ENCODE data around the gene APBB2. TPM values are rescaled to one million over a fixed set of nuclear protein-coding genes. Genes with fewer than 3 reads are reported as not detected.

The APBB2 gene
- total and polyA plus RNA-seq, 4 donors, result 4.8 to 31.5 (median 11.2) TPM

- no peak for TF ChIP-seq TAF1 (conservative IDR thresholded peaks at IDR 0.05)
- TF ChIP-seq RAD21 (IDR thresholded peaks at IDR 0.05), result no peak
- TF ChIP-seq HNF4G (IDR thresholded peaks at IDR 0.05), result no peak
- 83% methylated on average over 5 of the region's 5 CpGs for WGBS
- H3K27me3 ChIP-seq (ENCODE audit: control insufficient read depth in 4 of 4, insufficient read depth in 4 of 4, low read length in 3 of 4), result no peaks in the 10 kb centered on the region
- no peaks in the 10 kb centered on the region for H3K9me3 ChIP-seq (ENCODE audit: control insufficient read depth in 4 of 4, low read length in 3 of 4)
- peaks cover 0 to 4% (median 0%) of the 10 kb centered on the region in 4 donors for H3K36me3 ChIP-seq (ENCODE audit: control insufficient read depth in 4 of 4, insufficient read depth in 3 of 4, low read depth in 1 of 4, low read length in 3 of 4)
- peaks cover 0 to 2% (median 0%) of the 10 kb centered on the region in 4 donors for H3K4me1 ChIP-seq (ENCODE audit: control insufficient read depth in 4 of 4, insufficient read depth in 4 of 4, low read length in 3 of 4)
- no peak overlapping the region for H3K4me3 ChIP-seq (ENCODE audit: low read depth in 1 of 3, low read length in 3 of 3)
- H3K27ac ChIP-seq (ENCODE audit: low read depth in 1 of 2, low read length in 2 of 2), result no peak overlapping the region
- H3K9ac ChIP-seq (ENCODE audit: low read depth in 1 of 2, low read length in 2 of 2), result no peak overlapping the region
- DNase-seq (ENCODE audit: low spot score), result no peak
Observed at GRCh38 chr4:41067369-41067768, 147.0 kb downstream of the APBB2 start.

- WGBS, result 94% methylated on average over 4 of the region's 4 CpGs
- H3K27ac ChIP-seq (ENCODE audit: low read depth in 1 of 2, low read length in 2 of 2), result no peak overlapping the region
- H3K4me1 ChIP-seq (ENCODE audit: control insufficient read depth in 4 of 4, insufficient read depth in 4 of 4, low read length in 3 of 4), result peaks cover 0 to 2% (median 0%) of the 10 kb centered on the region in 4 donors
- H3K36me3 ChIP-seq (ENCODE audit: control insufficient read depth in 4 of 4, insufficient read depth in 3 of 4, low read depth in 1 of 4, low read length in 3 of 4), result peaks cover 0 to 4% (median 0%) of the 10 kb centered on the region in 4 donors
- H3K4me3 ChIP-seq (ENCODE audit: low read depth in 1 of 3, low read length in 3 of 3), result no peak overlapping the region
- H3K9ac ChIP-seq (ENCODE audit: low read depth in 1 of 2, low read length in 2 of 2), result no peak overlapping the region
- H3K27me3 ChIP-seq (ENCODE audit: control insufficient read depth in 4 of 4, insufficient read depth in 4 of 4, low read length in 3 of 4), result no peaks in the 10 kb centered on the region
- no peak for DNase-seq (ENCODE audit: low spot score)
- TF ChIP-seq, protein P1, sequence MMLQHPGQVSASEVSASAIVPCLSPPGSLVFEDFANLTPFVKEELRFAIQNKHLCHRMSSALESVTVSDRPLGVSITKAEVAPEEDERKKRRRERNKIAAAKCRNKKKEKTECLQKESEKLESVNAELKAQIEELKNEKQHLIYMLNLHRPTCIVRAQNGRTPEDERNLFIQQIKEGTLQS (IDR thresholded peaks at IDR 0.05), result no peak
- TF ChIP-seq YY1 (IDR thresholded peaks at IDR 0.05) (no peak), EGR1 (IDR thresholded peaks at IDR 0.05; ENCODE audit: low read depth in 2 of 2) (no peak), TAF1 (conservative IDR thresholded peaks at IDR 0.05) (no peak), RAD21 (IDR thresholded peaks at IDR 0.05) (no peak), GABPA (IDR thresholded peaks at IDR 0.05 in 1 of 2, conservative IDR thresholded peaks at IDR 0.05 in 1 of 2) (no peak)
- TF ChIP-seq, protein P2, sequence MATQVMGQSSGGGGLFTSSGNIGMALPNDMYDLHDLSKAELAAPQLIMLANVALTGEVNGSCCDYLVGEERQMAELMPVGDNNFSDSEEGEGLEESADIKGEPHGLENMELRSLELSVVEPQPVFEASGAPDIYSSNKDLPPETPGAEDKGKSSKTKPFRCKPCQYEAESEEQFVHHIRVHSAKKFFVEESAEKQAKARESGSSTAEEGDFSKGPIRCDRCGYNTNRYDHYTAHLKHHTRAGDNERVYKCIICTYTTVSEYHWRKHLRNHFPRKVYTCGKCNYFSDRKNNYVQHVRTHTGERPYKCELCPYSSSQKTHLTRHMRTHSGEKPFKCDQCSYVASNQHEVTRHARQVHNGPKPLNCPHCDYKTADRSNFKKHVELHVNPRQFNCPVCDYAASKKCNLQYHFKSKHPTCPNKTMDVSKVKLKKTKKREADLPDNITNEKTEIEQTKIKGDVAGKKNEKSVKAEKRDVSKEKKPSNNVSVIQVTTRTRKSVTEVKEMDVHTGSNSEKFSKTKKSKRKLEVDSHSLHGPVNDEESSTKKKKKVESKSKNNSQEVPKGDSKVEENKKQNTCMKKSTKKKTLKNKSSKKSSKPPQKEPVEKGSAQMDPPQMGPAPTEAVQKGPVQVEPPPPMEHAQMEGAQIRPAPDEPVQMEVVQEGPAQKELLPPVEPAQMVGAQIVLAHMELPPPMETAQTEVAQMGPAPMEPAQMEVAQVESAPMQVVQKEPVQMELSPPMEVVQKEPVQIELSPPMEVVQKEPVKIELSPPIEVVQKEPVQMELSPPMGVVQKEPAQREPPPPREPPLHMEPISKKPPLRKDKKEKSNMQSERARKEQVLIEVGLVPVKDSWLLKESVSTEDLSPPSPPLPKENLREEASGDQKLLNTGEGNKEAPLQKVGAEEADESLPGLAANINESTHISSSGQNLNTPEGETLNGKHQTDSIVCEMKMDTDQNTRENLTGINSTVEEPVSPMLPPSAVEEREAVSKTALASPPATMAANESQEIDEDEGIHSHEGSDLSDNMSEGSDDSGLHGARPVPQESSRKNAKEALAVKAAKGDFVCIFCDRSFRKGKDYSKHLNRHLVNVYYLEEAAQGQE (IDR thresholded peaks at IDR 0.05), result no peak
- no peaks in the 10 kb centered on the region for H3K9me3 ChIP-seq (ENCODE audit: control insufficient read depth in 4 of 4, low read length in 3 of 4)
Observed at GRCh38 chr4:41066049-41066448, 148.3 kb downstream of the APBB2 start.

GRCh38 chr4:41065434-41066006 lies 148.8 kb downstream of the APBB2 start:
- H3K9me3 ChIP-seq (ENCODE audit: control insufficient read depth in 4 of 4, low read length in 3 of 4), result no peaks in the 10 kb centered on the region
- H3K27ac ChIP-seq (ENCODE audit: low read depth in 1 of 2, low read length in 2 of 2), result no peak overlapping the region
- H3K9ac ChIP-seq (ENCODE audit: low read depth in 1 of 2, low read length in 2 of 2), result no peak overlapping the region
- H3K36me3 ChIP-seq (ENCODE audit: control insufficient read depth in 4 of 4, insufficient read depth in 3 of 4, low read depth in 1 of 4, low read length in 3 of 4), result peaks cover 0 to 4% (median under 1%) of the 10 kb centered on the region in 4 donors
- H3K4me3 ChIP-seq (ENCODE audit: low read depth in 1 of 3, low read length in 3 of 3), result no peak overlapping the region
- WGBS, result 93% methylated on average over 5 of the region's 5 CpGs
- no peak for DNase-seq (ENCODE audit: low spot score)
- H3K4me1 ChIP-seq (ENCODE audit: control insufficient read depth in 4 of 4, insufficient read depth in 4 of 4, low read length in 3 of 4), result peaks cover 0 to 1% (median 0%) of the 10 kb centered on the region in 4 donors
- no peak for TF ChIP-seq FOXA2 (IDR thresholded peaks at IDR 0.05)
- no peak for TF ChIP-seq EGR1 (IDR thresholded peaks at IDR 0.05; ENCODE audit: low read depth in 2 of 2)
- no peak for TF ChIP-seq YY1 (IDR thresholded peaks at IDR 0.05)
- TF ChIP-seq, protein P1 (IDR thresholded peaks at IDR 0.05), result no peak
- TF ChIP-seq TAF1 (conservative IDR thresholded peaks at IDR 0.05), result no peak
- TF ChIP-seq NR2F2 (IDR thresholded peaks at IDR 0.05), result no peak
- TF ChIP-seq JUND (IDR thresholded peaks at IDR 0.05), result no peak
- TF ChIP-seq HNF4A (conservative IDR thresholded peaks at IDR 0.05), result no peak
- TF ChIP-seq FOXA1 (IDR thresholded peaks at IDR 0.05), result no peak
- TF ChIP-seq, protein P2 (IDR thresholded peaks at IDR 0.05), result no peak
- TF ChIP-seq, protein P3, sequence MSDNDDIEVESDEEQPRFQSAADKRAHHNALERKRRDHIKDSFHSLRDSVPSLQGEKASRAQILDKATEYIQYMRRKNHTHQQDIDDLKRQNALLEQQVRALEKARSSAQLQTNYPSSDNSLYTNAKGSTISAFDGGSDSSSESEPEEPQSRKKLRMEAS (IDR thresholded peaks at IDR 0.05), result no peak
- no peak for TF ChIP-seq HNF4G (IDR thresholded peaks at IDR 0.05)
- H3K27me3 ChIP-seq (ENCODE audit: control insufficient read depth in 4 of 4, insufficient read depth in 4 of 4, low read length in 3 of 4), result no peaks in the 10 kb centered on the region

All from liver (tissue), 9 donors.